K562 (cell line): ENCODE results near the gene MED14. TPM values are rescaled to one million over a fixed set of nuclear protein-coding genes. Genes with fewer than 3 reads are reported as not detected.

Source experiments
- ATAC-seq: fragments of 200-7000 bp; cut with Tn5 transposase; 3 replicates; pipeline ENCODE4 v1.9.1; 2020; ENCODE audit warnings: moderate library complexity
- BruUV-seq: library from RNA; stranded (reverse); fragments of 400-500 nt; replicated peaks from 2 replicates; lab custom pipeline; 2021; lab: Mats Ljungman, UMichigan
- CTCF ChIA-PET: fragments of 300-600 bp; formaldehyde crosslinking; extraction: SDS; loops from one replicate; lab custom pipeline; 2021; ENCODE audit warnings: low intra/inter-chr PET ratio; lab: Yijun Ruan, JAX
- POLR2A ChIA-PET: fragments of 300-600, 350-650 bp; sonication (Branson Sonifier 250); formaldehyde crosslinking; extraction: SDS; loops from one replicate; lab custom pipeline; 2021; ENCODE audit warnings: antibody characterized with exemption, inconsistent platforms; lab: Yijun Ruan, JAX
- DNase-seq, 4 experiments: peaks; one replicate each; pipeline versions ENCODE4 v3.0.0 to v3.0.0-alpha.2; 2011 to 2018; ENCODE audit warnings: low spot score in 3 of 4, mixed read lengths in 3 of 4; ENCODE audit errors: extremely low read depth in 1 of 4
- FAIRE-seq: peaks from 2 replicates; lab custom pipeline; 2011; peaks lifted over from hg19 to GRCh38; lab: Jason Lieb, UNC
- H2AFZ ChIP-seq: 2 replicates; pipeline ENCODE4 v1.6.0; 2011; ENCODE audit warnings: low read depth, low read length, control low read depth, inconsistent platforms
- H3K27ac ChIP-seq: fragments of 200-600 bp; 3 replicates; pipeline ENCODE4 v1.8.0; 2011; ENCODE audit warnings: low read depth, mild to moderate bottlenecking, control low read depth, inconsistent platforms, low read length, moderate library complexity, mixed read lengths; ENCODE audit errors: extremely low read depth
- H3K27me3 ChIP-seq, 2 experiments: fragments of 300-600 bp in 1 of 2; 2 replicates in 1 of 2; 3 replicates in 1 of 2; pipeline versions ENCODE4 v1.6.0 to v1.8.0; 2011; ENCODE audit warnings: inconsistent platforms in 2 of 2, low read length in 2 of 2, mild to moderate bottlenecking in 1 of 2, mixed read lengths in 1 of 2, moderate library complexity in 1 of 2; ENCODE audit not compliant: control insufficient read depth in 2 of 2, insufficient read depth in 2 of 2
- H3K36me3 ChIP-seq: fragments of 300-600 bp; 3 replicates; pipeline ENCODE4 v1.8.0; 2011; ENCODE audit warnings: mild to moderate bottlenecking, low read length, inconsistent platforms; ENCODE audit not compliant: control insufficient read depth, insufficient read depth
- H3K4me1 ChIP-seq, 2 experiments: fragments of 200-600 bp in 1 of 2; replicated peaks in 1 of 2; 2 replicates in 1 of 2; 3 replicates in 1 of 2; pipeline versions ENCODE4 v1.5.1 to v1.8.0; 2011; ENCODE audit warnings: inconsistent platforms in 2 of 2, low read length in 2 of 2, mild to moderate bottlenecking in 1 of 2, mixed read lengths in 1 of 2, moderate library complexity in 1 of 2; ENCODE audit not compliant: control insufficient read depth in 2 of 2, insufficient read depth in 2 of 2
- H3K4me2 ChIP-seq: 2 replicates; pipeline ENCODE4 v1.6.1; 2011; ENCODE audit warnings: low read length, control low read depth, inconsistent platforms, mixed read lengths; ENCODE audit not compliant: insufficient read depth
- H3K4me3 ChIP-seq: fragments of 200-600 bp; sonication (generic), shearing (Covaris generic); 2 replicates; pipeline ENCODE4 v1.5.1; 2016; ENCODE audit warnings: control low read depth, inconsistent platforms
- H3K79me2 ChIP-seq: fragments of 200-600 bp; 3 replicates; pipeline ENCODE4 v1.8.0; 2011; ENCODE audit warnings: low read length, inconsistent platforms; ENCODE audit not compliant: control insufficient read depth, insufficient read depth
- H3K9ac ChIP-seq, 2 experiments: 2 replicates each; pipeline versions ENCODE4 v1.6.0 to v1.6.1; 2011; ENCODE audit warnings: low read depth in 2 of 2, low read length in 2 of 2, control low read depth in 1 of 2, inconsistent platforms in 1 of 2, mild to moderate bottlenecking in 1 of 2, mixed read lengths in 1 of 2; ENCODE audit not compliant: insufficient read depth in 1 of 2
- H3K9me1 ChIP-seq: one replicate; pipeline ENCODE4 v1.6.0; 2011; ENCODE audit warnings: inconsistent platforms, mild to moderate bottlenecking, low read length, moderate library complexity; ENCODE audit not compliant: control insufficient read depth, insufficient read depth
- H3K9me3 ChIP-seq: replicated peaks from 2 replicates; pipeline ENCODE4 v1.5.1; 2011; ENCODE audit warnings: low read depth, low read length, inconsistent platforms; ENCODE audit not compliant: control insufficient read depth, insufficient read depth
- H4K20me1 ChIP-seq: replicated peaks from 2 replicates; pipeline ENCODE4 v1.6.1; 2011; ENCODE audit warnings: low read length, inconsistent platforms, mixed read lengths; ENCODE audit not compliant: control insufficient read depth, insufficient read depth
- ARID1B ChIP-seq: fragments of 450-650 bp; IDR thresholded peaks from 2 replicates; pipeline ENCODE4 v1.6.1; 2016; ENCODE audit warnings: antibody characterized with exemption, mild to moderate bottlenecking, inconsistent platforms
- DMBX1 ChIP-seq: fragments of 250-450 bp; sonication (Bioruptor Pico); IDR thresholded peaks from 2 replicates; pipeline ENCODE4 v1.8.0; 2022; ENCODE audit warnings: inconsistent platforms, mild to moderate bottlenecking, moderate library complexity, borderline replicate concordance
- ELF4 ChIP-seq: fragments of 450-650 bp; formaldehyde crosslinking; IDR thresholded peaks from 2 replicates; pipeline ENCODE4 v1.4.0; 2022; ENCODE audit warnings: missing genetic modification characterization
- LARP7 ChIP-seq: fragments of 450-650 bp; IDR thresholded peaks from 2 replicates; pipeline ENCODE4 v1.6.1; 2016
- MEF2D ChIP-seq: conservative IDR thresholded peaks from 2 replicates; pipeline ENCODE4 v1.6.1; 2016; ENCODE audit warnings: low read depth, missing genetic modification characterization, missing compliant biosample characterization
- PHF20 ChIP-seq: fragments of 450-650 bp; IDR thresholded peaks from 2 replicates; pipeline ENCODE4 v1.6.1; 2018; ENCODE audit not compliant: partially characterized antibody
- RBM17 ChIP-seq: fragments of 200-400 bp; formaldehyde crosslinking; IDR thresholded peaks from 2 replicates; pipeline ENCODE4 v1.6.1; 2017; ENCODE audit warnings: low read depth, mild to moderate bottlenecking, low read length, borderline replicate concordance
- RFX7 ChIP-seq: fragments of 250-450 bp; sonication (Bioruptor Pico); IDR thresholded peaks from 2 replicates; pipeline ENCODE4 v1.5.1; 2021; ENCODE audit warnings: mild to moderate bottlenecking
- SMC3 ChIP-seq: conservative IDR thresholded peaks from 2 replicates; pipeline ENCODE4 v1.6.1; 2011; ENCODE audit warnings: low read depth, low read length, improper control_type of control experiment; ENCODE audit not compliant: insufficient read depth
- USF1 ChIP-seq: sonication (generic); formaldehyde crosslinking; IDR thresholded peaks from 2 replicates; pipeline ENCODE4 v1.9.0; 2022; ENCODE audit warnings: mild to moderate bottlenecking, missing genetic modification reagents
- XRCC4 ChIP-seq: IDR thresholded peaks from one replicate; pipeline ENCODE4 v1.6.1; 2011; ENCODE audit not compliant: insufficient read depth, insufficient read length; ENCODE audit errors: extremely low read depth
- ZKSCAN3 ChIP-seq: fragments of 250-450 bp; sonication (Bioruptor Pico); IDR thresholded peaks from 2 replicates; pipeline ENCODE4 v1.4.0; 2020
- ZNF561 ChIP-seq: fragments of 450-650 bp; formaldehyde crosslinking; conservative IDR thresholded peaks from 2 replicates; pipeline ENCODE4 v1.4.0; 2020; ENCODE audit warnings: mild to moderate bottlenecking, moderate library complexity
- ZNF75A ChIP-seq: fragments of 450-650 bp; formaldehyde crosslinking; IDR thresholded peaks from 2 replicates; pipeline ENCODE4 v1.4.0; 2020; ENCODE audit warnings: mild to moderate bottlenecking
- ZNF764 ChIP-seq: fragments of 250-450 bp; sonication (Bioruptor Pico); IDR thresholded peaks from 2 replicates; pipeline ENCODE4 v1.4.0; 2020; ENCODE audit warnings: low read depth, mild to moderate bottlenecking, moderate library complexity
- WGBS: fragments of 100-300 bp; shearing (Covaris generic); methylation state at CpG from one replicate; pipeline ENCODE4 v1.1.6; 2016; ENCODE audit warnings: low coverage, mixed read lengths; ENCODE audit not compliant: insufficient coverage; ENCODE audit errors: missing lambda C conversion rate; 5-methylcytosine and 5-hydroxymethylcytosine counted together
- in situ Hi-C: fragments of 300-500 bp; cut with MboI; formaldehyde crosslinking; loops from 4 replicates; pipeline ENCODE4 v1.15.0; 2018; ENCODE audit warnings: inconsistent platforms, mixed read lengths
- intact Hi-C: fragments of 100-400 bp; cut with micrococcal nuclease; formaldehyde crosslinking; loops from 2 replicates; pipeline ENCODE4 v1.14.2; 2022
- polyA plus RNA-seq, 8 experiments: library from polyadenylated mRNA; depleted of rRNA in 4 of 8; stranded (reverse) in 5 of 8; unstranded in 3 of 8; fragments of >200 nt; fragmentation: Nextera tagmentation in 2 of 8; fragmentation: Illumina TruSeq in 1 of 8; extraction: Ambion mirVana in 2 of 8; extraction: Trizol in 1 of 8; gene quantifications; 2 replicates each; pipeline versions ENCODE4 v1.2.1 to v1.2.3, GENCODE V29; 2011 to 2014; ENCODE audit warnings: inconsistent platforms in 1 of 8, missing spikeins in 1 of 8
- total RNA-seq, 7 experiments: library from RNA; depleted of rRNA in 6 of 7; stranded (reverse); fragments of >200 nt in 6 of 7; fragmentation: Illumina TruSeq in 2 of 7; extraction: Trizol in 2 of 7; gene quantifications; 2 replicates each; pipeline versions ENCODE4 v1.2.1 to v1.2.3, GENCODE V29; 2011 to 2021; ENCODE audit warnings: low replicate concordance in 1 of 7
- TF ChIP-seq, protein P1 (sequence below): fragments of 450-650 bp; formaldehyde crosslinking; IDR thresholded peaks from 2 replicates; pipeline ENCODE4 v1.4.0; 2022; ENCODE audit warnings: missing genetic modification characterization
- TF ChIP-seq, protein P2 (sequence below): IDR thresholded peaks from 3 replicates; pipeline ENCODE4 v1.6.1; 2011; ENCODE audit warnings: borderline replicate concordance, mild to moderate bottlenecking, moderate library complexity; ENCODE audit not compliant: insufficient read length; ENCODE audit errors: extremely low read depth

MED14 gene
- total and polyA plus RNA-seq, 9 of the 15 experiments (the other 6 are each of a cell fraction or from before 2014, with no cell fraction given), result 9.2 to 35.3 (median 18.7) TPM

DNA sequence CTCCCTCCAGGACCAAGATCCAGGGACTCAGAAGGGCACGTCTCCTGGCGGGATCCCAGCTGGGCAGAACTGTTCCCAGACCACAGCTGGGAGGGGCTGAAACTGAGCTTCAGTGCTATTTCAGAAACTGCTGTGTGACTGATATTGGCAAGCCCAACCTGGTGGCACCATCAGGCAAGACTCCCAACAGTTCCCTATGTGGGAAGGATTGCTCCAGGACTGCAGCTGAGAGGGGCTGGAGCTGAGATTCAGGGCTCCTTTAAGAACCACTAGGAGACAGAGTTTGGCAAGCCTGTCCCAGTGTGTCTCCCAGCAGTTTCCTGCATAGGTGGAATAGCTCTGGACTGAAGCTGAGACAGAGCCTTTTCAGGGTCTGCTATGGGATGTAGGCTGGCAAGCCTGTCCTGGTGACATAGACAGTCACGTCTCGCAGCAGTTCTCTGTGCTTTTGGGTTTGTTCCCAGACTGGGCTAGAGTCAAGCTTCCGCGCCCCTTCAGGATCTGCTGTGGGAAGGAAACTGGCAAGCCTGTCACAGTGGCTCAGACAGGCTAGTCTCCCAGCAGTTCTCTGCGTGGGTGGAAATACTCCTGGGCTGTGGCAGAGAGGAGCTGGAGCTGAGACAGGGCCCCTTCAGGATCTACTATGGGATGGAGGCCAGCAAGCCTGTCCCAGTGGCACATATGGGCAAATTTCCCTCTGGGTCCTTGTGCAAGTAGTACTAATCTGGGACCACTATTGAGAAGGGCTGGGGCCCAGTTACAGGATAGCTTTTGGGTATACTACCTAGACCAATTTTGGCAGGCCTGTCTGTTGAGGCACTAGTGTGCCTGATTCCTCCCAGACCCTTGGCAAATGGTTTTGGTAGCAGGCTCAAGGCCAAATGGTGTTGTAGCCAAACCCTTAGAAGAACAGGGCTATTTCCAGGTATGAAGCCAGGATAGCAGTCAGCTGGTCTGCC lies 20.2 kb upstream of the MED14 start:
- H3K36me3 ChIP-seq, result no peaks in the 10 kb centered on the region
- H3K9me1 ChIP-seq, result no peaks in the 10 kb centered on the region
- no peaks in the 10 kb centered on the region for H4K20me1 ChIP-seq
- no peaks in the 10 kb centered on the region for H3K4me1 ChIP-seq
- H3K27ac ChIP-seq, result no peak overlapping the region
- 42% methylated on average over 5 of the region's 7 CpGs for WGBS
- H3K9ac ChIP-seq, result 0 out of 4 replicates have a peak overlapping the region, but pooled peaks of 1 of the 2 experiments have one; percentile 1
- H3K79me2 ChIP-seq, result no peaks in the 10 kb centered on the region
- no peak overlapping the region for H3K4me3 ChIP-seq
- FAIRE-seq (no peak), DNase-seq (no peak), ATAC-seq (no peak)
- BruUV-seq, result no TSS peak
- H3K27me3 ChIP-seq, result no peaks in the 10 kb centered on the region; a peak in 1 of 5 replicates
- CTCF ChIA-PET, result no interaction called here
- intact Hi-C loops, result no loop called here
- POLR2A ChIA-PET, result interaction anchor here (0.6 kb wide), 1 partner anchor 98 kb away, joined by 3 read pairs; no protein-coding TSS in a partner anchor
- in situ Hi-C loops, result no loop called here
- H3K4me2 ChIP-seq, result no peak overlapping the region
- H3K9me3 ChIP-seq, result no peaks in the 10 kb centered on the region
- no peak overlapping the region for H2AFZ ChIP-seq
- TF ChIP-seq ZNF561 (no peak), RFX7 (CRISPR knock-in tag) (no peak), DMBX1 (CRISPR knock-in tag) (no peak), PHF20 (no peak), ZKSCAN3 (CRISPR knock-in tag) (no peak), USF1 (CRISPR knock-in tag) (no peak), ARID1B (no peak), SMC3 (no peak), ZNF75A (no peak), LARP7 (no peak), ELF4 (no peak), ZNF764 (CRISPR knock-in tag) (no peak), MEF2D (tag) (no peak), RBM17 (no peak), XRCC4 (no peak)
- TF ChIP-seq, protein P1, sequence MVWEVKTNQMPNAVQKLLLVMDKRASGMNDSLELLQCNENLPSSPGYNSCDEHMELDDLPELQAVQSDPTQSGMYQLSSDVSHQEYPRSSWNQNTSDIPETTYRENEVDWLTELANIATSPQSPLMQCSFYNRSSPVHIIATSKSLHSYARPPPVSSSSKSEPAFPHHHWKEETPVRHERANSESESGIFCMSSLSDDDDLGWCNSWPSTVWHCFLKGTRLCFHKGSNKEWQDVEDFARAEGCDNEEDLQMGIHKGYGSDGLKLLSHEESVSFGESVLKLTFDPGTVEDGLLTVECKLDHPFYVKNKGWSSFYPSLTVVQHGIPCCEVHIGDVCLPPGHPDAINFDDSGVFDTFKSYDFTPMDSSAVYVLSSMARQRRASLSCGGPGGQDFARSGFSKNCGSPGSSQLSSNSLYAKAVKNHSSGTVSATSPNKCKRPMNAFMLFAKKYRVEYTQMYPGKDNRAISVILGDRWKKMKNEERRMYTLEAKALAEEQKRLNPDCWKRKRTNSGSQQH (CRISPR knock-in tag), result no peak
- TF ChIP-seq, protein P2, sequence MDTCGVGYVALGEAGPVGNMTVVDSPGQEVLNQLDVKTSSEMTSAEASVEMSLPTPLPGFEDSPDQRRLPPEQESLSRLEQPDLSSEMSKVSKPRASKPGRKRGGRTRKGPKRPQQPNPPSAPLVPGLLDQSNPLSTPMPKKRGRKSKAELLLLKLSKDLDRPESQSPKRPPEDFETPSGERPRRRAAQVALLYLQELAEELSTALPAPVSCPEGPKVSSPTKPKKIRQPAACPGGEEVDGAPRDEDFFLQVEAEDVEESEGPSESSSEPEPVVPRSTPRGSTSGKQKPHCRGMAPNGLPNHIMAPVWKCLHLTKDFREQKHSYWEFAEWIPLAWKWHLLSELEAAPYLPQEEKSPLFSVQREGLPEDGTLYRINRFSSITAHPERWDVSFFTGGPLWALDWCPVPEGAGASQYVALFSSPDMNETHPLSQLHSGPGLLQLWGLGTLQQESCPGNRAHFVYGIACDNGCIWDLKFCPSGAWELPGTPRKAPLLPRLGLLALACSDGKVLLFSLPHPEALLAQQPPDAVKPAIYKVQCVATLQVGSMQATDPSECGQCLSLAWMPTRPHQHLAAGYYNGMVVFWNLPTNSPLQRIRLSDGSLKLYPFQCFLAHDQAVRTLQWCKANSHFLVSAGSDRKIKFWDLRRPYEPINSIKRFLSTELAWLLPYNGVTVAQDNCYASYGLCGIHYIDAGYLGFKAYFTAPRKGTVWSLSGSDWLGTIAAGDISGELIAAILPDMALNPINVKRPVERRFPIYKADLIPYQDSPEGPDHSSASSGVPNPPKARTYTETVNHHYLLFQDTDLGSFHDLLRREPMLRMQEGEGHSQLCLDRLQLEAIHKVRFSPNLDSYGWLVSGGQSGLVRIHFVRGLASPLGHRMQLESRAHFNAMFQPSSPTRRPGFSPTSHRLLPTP, result no peak
